H9 (cell line): ENCODE measurements around the gene TESK1. TPM values are rescaled to one million over a fixed set of nuclear protein-coding genes. Genes with fewer than 3 reads are reported as not detected.

Source experiments
- DNase-seq: peaks from one replicate; pipeline ENCODE4 v3.0.0-alpha.2; 2017
- H2AFZ ChIP-seq: one replicate; pipeline ENCODE4 v1.6.1; 2013; ENCODE audit warnings: mild to moderate bottlenecking, low read length, control low read depth, moderate library complexity
- H2AK5ac ChIP-seq: 2 replicates; pipeline ENCODE4 v1.6.1; 2013; ENCODE audit warnings: low read length, control low read depth, mixed read lengths; ENCODE audit not compliant: insufficient read length
- H2BK120ac ChIP-seq: one replicate; pipeline ENCODE4 v1.6.1; 2013; ENCODE audit warnings: low read depth, mild to moderate bottlenecking, low read length, control low read depth, inconsistent platforms; ENCODE audit not compliant: poor library complexity, severe bottlenecking
- H2BK12ac ChIP-seq: 2 replicates; pipeline ENCODE4 v1.6.1; 2013; ENCODE audit warnings: low read length, control low read depth, mixed read lengths, low read depth; ENCODE audit not compliant: insufficient read length
- H2BK15ac ChIP-seq: 2 replicates; pipeline ENCODE4 v1.6.1; 2013; ENCODE audit warnings: low read depth, low read length, control low read depth
- H2BK20ac ChIP-seq: one replicate; pipeline ENCODE4 v1.6.1; 2013; ENCODE audit warnings: low read depth, mild to moderate bottlenecking, low read length, control low read depth, inconsistent platforms; ENCODE audit not compliant: poor library complexity, severe bottlenecking
- H2BK5ac ChIP-seq: 2 replicates; pipeline ENCODE4 v1.6.1; 2013; ENCODE audit warnings: low read length, control low read depth, mixed read lengths; ENCODE audit not compliant: insufficient read length
- H3K14ac ChIP-seq: 2 replicates; pipeline ENCODE4 v1.6.1; 2013; ENCODE audit warnings: low read length, control low read depth; ENCODE audit not compliant: insufficient read depth
- H3K18ac ChIP-seq: 2 replicates; pipeline ENCODE4 v1.6.1; 2013; ENCODE audit warnings: low read depth, mild to moderate bottlenecking, mixed read lengths, low read length, control low read depth; ENCODE audit not compliant: insufficient read length
- H3K23ac ChIP-seq: 2 replicates; pipeline ENCODE4 v1.6.1; 2013; ENCODE audit warnings: low read length, control low read depth, mixed read lengths, low read depth; ENCODE audit not compliant: insufficient read length
- H3K23me2 ChIP-seq: 2 replicates; pipeline ENCODE4 v1.6.1; 2013; ENCODE audit warnings: low read depth, mild to moderate bottlenecking, mixed read lengths, low read length, control low read depth; ENCODE audit not compliant: insufficient read length, poor library complexity, severe bottlenecking
- H3K27ac ChIP-seq: 2 replicates; pipeline ENCODE4 v1.5.1; 2013; ENCODE audit warnings: low read length, control low read depth, mixed read lengths, low read depth; ENCODE audit not compliant: insufficient read length
- H3K27me3 ChIP-seq: 2 replicates; pipeline ENCODE4 v1.6.1; 2013; ENCODE audit warnings: low read length, control low read depth, inconsistent platforms; ENCODE audit not compliant: insufficient read depth
- H3K4ac ChIP-seq: 2 replicates; pipeline ENCODE4 v1.6.1; 2013; ENCODE audit warnings: low read depth, mild to moderate bottlenecking, control low read depth, inconsistent platforms, low read length, moderate library complexity
- H3K4me1 ChIP-seq: 2 replicates; pipeline ENCODE4 v1.6.1; 2013; ENCODE audit warnings: low read length, control low read depth, inconsistent platforms; ENCODE audit not compliant: insufficient read depth
- H3K4me2 ChIP-seq: 2 replicates; pipeline ENCODE4 v1.6.1; 2013; ENCODE audit warnings: low read length, control low read depth, mixed read lengths; ENCODE audit not compliant: insufficient read length, insufficient read depth
- H3K56ac ChIP-seq: 2 replicates; pipeline ENCODE4 v1.6.1; 2013; ENCODE audit warnings: low read depth, mild to moderate bottlenecking, mixed read lengths, low read length, control low read depth; ENCODE audit not compliant: insufficient read length
- H3K79me1 ChIP-seq: 2 replicates; pipeline ENCODE4 v1.6.1; 2013; ENCODE audit warnings: low read depth, mild to moderate bottlenecking, moderate library complexity, low read length, control low read depth, inconsistent platforms; ENCODE audit not compliant: insufficient read depth, poor library complexity, severe bottlenecking
- H3K79me2 ChIP-seq: 2 replicates; pipeline ENCODE4 v1.6.1; 2013; ENCODE audit warnings: low read length, control low read depth, inconsistent platforms; ENCODE audit not compliant: insufficient read depth
- H3K9ac ChIP-seq: 2 replicates; pipeline ENCODE4 v1.6.1; 2013; ENCODE audit warnings: low read length, control low read depth, mixed read lengths; ENCODE audit not compliant: insufficient read length; ENCODE audit errors: extremely low read depth
- H3K9me3 ChIP-seq: one replicate; pipeline ENCODE4 v1.6.1; 2013; ENCODE audit warnings: low read depth, low read length, inconsistent platforms; ENCODE audit not compliant: control insufficient read depth
- H3T11ph ChIP-seq: one replicate; pipeline ENCODE4 v1.6.1; 2013; ENCODE audit warnings: mild to moderate bottlenecking, low read length, control low read depth, inconsistent platforms
- H4K20me1 ChIP-seq: one replicate; pipeline ENCODE4 v1.6.1; 2013; ENCODE audit not compliant: control insufficient read depth, insufficient read length, insufficient read depth
- H4K5ac ChIP-seq: 2 replicates; pipeline ENCODE4 v1.6.1; 2013; ENCODE audit warnings: low read depth, mild to moderate bottlenecking, mixed read lengths, low read length, control low read depth; ENCODE audit not compliant: insufficient read length
- H4K8ac ChIP-seq: replicated peaks from 2 replicates; pipeline ENCODE4 v1.6.1; 2013; ENCODE audit warnings: low read length, control low read depth, mixed read lengths, low read depth; ENCODE audit not compliant: insufficient read length
- H4K91ac ChIP-seq: 2 replicates; pipeline ENCODE4 v1.6.1; 2013; ENCODE audit warnings: low read depth, mild to moderate bottlenecking, moderate library complexity, mixed read lengths, low read length, control low read depth; ENCODE audit not compliant: insufficient read length
- H3K27ac Mint-ChIP-seq, 3 experiments: 2 replicates in 2 of 3; 3 replicates in 1 of 3; pipeline ENCODE4 v1.8.0; 2020 to 2021; ENCODE audit warnings: mixed read lengths in 3 of 3, mild to moderate bottlenecking in 1 of 3, moderate library complexity in 1 of 3
- H3K27me3 Mint-ChIP-seq: 2 replicates; pipeline ENCODE4 v1.8.0; 2021; ENCODE audit warnings: low read depth, mild to moderate bottlenecking, moderate library complexity, mixed read lengths
- H3K36me3 Mint-ChIP-seq, 3 experiments: 2 replicates in 2 of 3; 3 replicates in 1 of 3; pipeline ENCODE4 v1.8.0; 2020 to 2021; ENCODE audit warnings: low read depth in 3 of 3, mixed read lengths in 3 of 3; ENCODE audit not compliant: insufficient read depth in 1 of 3
- H3K4me1 Mint-ChIP-seq, 2 experiments: 2 replicates each; pipeline ENCODE4 v1.8.0; 2020; ENCODE audit warnings: mixed read lengths in 2 of 2
- H3K4me3 Mint-ChIP-seq, 2 experiments: 2 replicates in 1 of 2; 3 replicates in 1 of 2; pipeline ENCODE4 v1.8.0; 2020 to 2021; ENCODE audit warnings: mild to moderate bottlenecking in 2 of 2, mixed read lengths in 2 of 2, moderate library complexity in 1 of 2
- H3K9me3 Mint-ChIP-seq, 2 experiments: 2 replicates in 1 of 2; 3 replicates in 1 of 2; pipeline ENCODE4 v1.8.0; 2020; ENCODE audit warnings: mild to moderate bottlenecking in 2 of 2, mixed read lengths in 2 of 2, moderate library complexity in 1 of 2
- WGBS: extraction: QIAGEN DNeasy Blood & Tissue Kit; methylation state at CpG from one replicate; pipeline ENCODE4 v1.1.7; 2013; ENCODE audit warnings: missing lambda C conversion rate, low lambda C conversion rate, mixed read lengths; ENCODE audit not compliant: insufficient read length; ENCODE audit errors: extremely low coverage; 5-methylcytosine and 5-hydroxymethylcytosine counted together
- total RNA-seq: library from RNA; stranded (reverse); gene quantifications from 2 replicates; pipeline ENCODE4 v1.2.1, GENCODE V29; 2021
- TF ChIP-seq, protein P1 (sequence below): fragments of 200-600 bp; sonication (generic); conservative IDR thresholded peaks from 3 replicates; pipeline ENCODE4 v1.8.0; 2021; ENCODE audit warnings: antibody characterized with exemption, mild to moderate bottlenecking

The TESK1 gene
- total RNA-seq, 1 experiment from 2014 or later = 28.6 TPM

DNA sequence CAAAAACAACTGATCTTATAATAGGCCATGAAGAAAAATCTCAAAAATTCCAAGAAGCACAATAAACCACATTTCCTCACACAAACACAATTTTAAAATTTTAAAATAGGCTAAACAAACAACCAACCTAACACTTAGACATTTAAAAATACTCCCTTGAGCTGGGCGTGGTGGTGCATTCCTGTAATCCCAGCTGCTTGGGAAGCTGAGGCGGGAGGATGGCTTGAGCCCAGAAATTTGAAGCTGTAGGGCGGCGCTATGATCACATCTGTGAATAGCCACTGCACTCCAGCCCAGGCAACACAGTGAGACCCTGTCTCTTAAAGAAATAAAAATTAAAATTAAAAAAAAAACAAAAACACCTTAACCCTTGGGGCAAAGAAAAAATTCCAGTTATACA, 36.9 kb upstream of the TESK1 start:
- Mint-ChIP-seq H3K4me3 (no peak overlapping the region), H3K9me3 (no peaks in the 10 kb centered on the region)
- no peak for DNase-seq

More for the DNA sequence above, 36.9 kb upstream of the TESK1 start:
- Histone ChIP-seq H3K79me2 (no peaks in the 10 kb centered on the region), H3T11ph (no peak overlapping the region), H2BK20ac (no peak overlapping the region), H4K20me1 (no peaks in the 10 kb centered on the region), H3K4ac (no peak overlapping the region), H4K5ac (no peak overlapping the region), H3K56ac (no peak overlapping the region), H2AFZ (no peak overlapping the region), H3K9ac (no peak overlapping the region), H2BK120ac (no peak overlapping the region), H3K27ac (no peak overlapping the region), H4K91ac (no peak overlapping the region), H4K8ac (no peak overlapping the region), H2BK15ac (no peak overlapping the region), H2AK5ac (no peak overlapping the region), H2BK12ac (no peak overlapping the region), H3K79me1 (no peaks in the 10 kb centered on the region), H3K9me3 (no peaks in the 10 kb centered on the region), H3K27me3 (no peaks in the 10 kb centered on the region), H3K23me2 (no peaks in the 10 kb centered on the region), H3K4me2 (no peak overlapping the region), H3K18ac (no peak overlapping the region), H3K4me1 (no peaks in the 10 kb centered on the region), H2BK5ac (no peak overlapping the region), H3K23ac (no peak overlapping the region), H3K14ac (no peak overlapping the region)
- H3K27me3 Mint-ChIP-seq = no peaks in the 10 kb centered on the region
- no peaks in the 10 kb centered on the region for H3K36me3 Mint-ChIP-seq
- peaks cover 8 to 12% of the 10 kb centered on the region in 2 experiments for H3K4me1 Mint-ChIP-seq
- TF ChIP-seq, protein P1, sequence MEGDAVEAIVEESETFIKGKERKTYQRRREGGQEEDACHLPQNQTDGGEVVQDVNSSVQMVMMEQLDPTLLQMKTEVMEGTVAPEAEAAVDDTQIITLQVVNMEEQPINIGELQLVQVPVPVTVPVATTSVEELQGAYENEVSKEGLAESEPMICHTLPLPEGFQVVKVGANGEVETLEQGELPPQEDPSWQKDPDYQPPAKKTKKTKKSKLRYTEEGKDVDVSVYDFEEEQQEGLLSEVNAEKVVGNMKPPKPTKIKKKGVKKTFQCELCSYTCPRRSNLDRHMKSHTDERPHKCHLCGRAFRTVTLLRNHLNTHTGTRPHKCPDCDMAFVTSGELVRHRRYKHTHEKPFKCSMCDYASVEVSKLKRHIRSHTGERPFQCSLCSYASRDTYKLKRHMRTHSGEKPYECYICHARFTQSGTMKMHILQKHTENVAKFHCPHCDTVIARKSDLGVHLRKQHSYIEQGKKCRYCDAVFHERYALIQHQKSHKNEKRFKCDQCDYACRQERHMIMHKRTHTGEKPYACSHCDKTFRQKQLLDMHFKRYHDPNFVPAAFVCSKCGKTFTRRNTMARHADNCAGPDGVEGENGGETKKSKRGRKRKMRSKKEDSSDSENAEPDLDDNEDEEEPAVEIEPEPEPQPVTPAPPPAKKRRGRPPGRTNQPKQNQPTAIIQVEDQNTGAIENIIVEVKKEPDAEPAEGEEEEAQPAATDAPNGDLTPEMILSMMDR = peak; percentile 25; the same call in 1 of the 3 replicates
- no peak overlapping the region for H3K27ac Mint-ChIP-seq
- WGBS = no CpG with 5 or more reads among the region's 4 CpGs
